Measurements from ENCODE around the gene STK26.

DNA sequence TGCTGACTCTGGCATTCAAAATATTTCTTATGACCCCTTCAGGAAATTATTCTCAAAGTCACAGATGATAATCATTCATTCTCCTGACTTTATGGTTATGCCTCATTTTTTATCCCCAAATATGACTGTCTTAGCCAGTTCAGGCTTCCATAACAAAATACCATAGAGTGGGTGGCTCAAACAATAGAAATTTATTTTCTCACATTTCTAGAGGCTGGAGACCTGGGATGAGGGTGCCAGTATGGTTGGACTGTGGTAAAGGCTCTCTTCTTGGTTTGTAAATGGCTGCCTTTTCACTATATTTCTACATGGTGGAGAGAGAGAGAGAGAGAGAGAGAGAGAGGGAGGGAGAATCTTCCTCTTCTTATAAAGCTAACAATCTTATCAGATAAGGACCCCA, 84.2 kb downstream of the STK26 start:
- TF ChIP-seq, protein P1, sequence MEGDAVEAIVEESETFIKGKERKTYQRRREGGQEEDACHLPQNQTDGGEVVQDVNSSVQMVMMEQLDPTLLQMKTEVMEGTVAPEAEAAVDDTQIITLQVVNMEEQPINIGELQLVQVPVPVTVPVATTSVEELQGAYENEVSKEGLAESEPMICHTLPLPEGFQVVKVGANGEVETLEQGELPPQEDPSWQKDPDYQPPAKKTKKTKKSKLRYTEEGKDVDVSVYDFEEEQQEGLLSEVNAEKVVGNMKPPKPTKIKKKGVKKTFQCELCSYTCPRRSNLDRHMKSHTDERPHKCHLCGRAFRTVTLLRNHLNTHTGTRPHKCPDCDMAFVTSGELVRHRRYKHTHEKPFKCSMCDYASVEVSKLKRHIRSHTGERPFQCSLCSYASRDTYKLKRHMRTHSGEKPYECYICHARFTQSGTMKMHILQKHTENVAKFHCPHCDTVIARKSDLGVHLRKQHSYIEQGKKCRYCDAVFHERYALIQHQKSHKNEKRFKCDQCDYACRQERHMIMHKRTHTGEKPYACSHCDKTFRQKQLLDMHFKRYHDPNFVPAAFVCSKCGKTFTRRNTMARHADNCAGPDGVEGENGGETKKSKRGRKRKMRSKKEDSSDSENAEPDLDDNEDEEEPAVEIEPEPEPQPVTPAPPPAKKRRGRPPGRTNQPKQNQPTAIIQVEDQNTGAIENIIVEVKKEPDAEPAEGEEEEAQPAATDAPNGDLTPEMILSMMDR (IDR thresholded peaks at IDR 0.05): no peak
- TF ChIP-seq POLR2A (IDR thresholded peaks at IDR 0.05): no peak
